Ishikawa (cell line): ENCODE measurements around the gene TMBIM1.

Experiments
- CEBPB ChIP-seq: IDR thresholded peaks from 2 replicates; pipeline ENCODE4 v1.6.1; 2012
- EP300 ChIP-seq: IDR thresholded peaks from 2 replicates; pipeline ENCODE4 v1.6.1; 2012; ENCODE audit warnings: borderline replicate concordance
- RAD21 ChIP-seq: IDR thresholded peaks from 2 replicates; pipeline ENCODE4 v1.6.1; 2012; ENCODE audit warnings: low read depth
- REST ChIP-seq: IDR thresholded peaks from 2 replicates; pipeline ENCODE4 v1.6.1; 2012; ENCODE audit warnings: low read depth, mild to moderate bottlenecking
- TAF1 ChIP-seq: IDR thresholded peaks from 2 replicates; pipeline ENCODE4 v1.6.1; 2012; ENCODE audit warnings: low read depth, mild to moderate bottlenecking
- TCF12 ChIP-seq: IDR thresholded peaks from 2 replicates; pipeline ENCODE4 v1.6.1; 2012; ENCODE audit warnings: low read depth
- YY1 ChIP-seq: IDR thresholded peaks from 2 replicates; pipeline ENCODE4 v1.6.1; 2012; ENCODE audit warnings: low read depth

- TF ChIP-seq EP300, result no peak
- TF ChIP-seq REST, result no peak
- no peak for TF ChIP-seq TAF1
- TF ChIP-seq RAD21, result no peak
- no peak for TF ChIP-seq CEBPB
- TF ChIP-seq TCF12, result no peak
- no peak for TF ChIP-seq YY1
Observed at GRCh38 chr2:218256612-218257350, 35.5 kb downstream of the TMBIM1 start.
